HEK293 (cell line): ENCODE measurements around the gene FAM76A.

Experiments
- CTCF ChIA-PET: fragments of 350-600 bp; formaldehyde crosslinking; extraction: SDS; loops from one replicate; lab custom pipeline; 2021; ENCODE audit warnings: antibody characterized with exemption; lab: Yijun Ruan, JAX
- POLR2A ChIA-PET: fragments of 300-600 bp; formaldehyde crosslinking; extraction: SDS; loops from one replicate; lab custom pipeline; 2020; ENCODE audit warnings: antibody characterized with exemption, inconsistent platforms; lab: Yijun Ruan, JAX
- H3K27ac ChIP-seq: fragments of 200-500 bp; sonication (Bioruptor generic); 2 replicates; pipeline ENCODE4 v1.5.1; 2014; ENCODE audit warnings: low read depth, low read length, control low read depth, inconsistent platforms; ENCODE audit errors: extremely low read depth
- H3K36me3 ChIP-seq, 2 experiments: fragments of 200-500 bp in 1 of 2; sonication (Bioruptor generic) in 1 of 2; 1 replicate in 1 of 2; 2 replicates in 1 of 2; pipeline ENCODE4 v1.5.1; 2014 to 2017; ENCODE audit warnings: inconsistent platforms in 2 of 2, low read length in 2 of 2; ENCODE audit not compliant: control insufficient read depth in 2 of 2, insufficient read depth in 1 of 2
- H3K4me1 ChIP-seq: fragments of 200-500 bp; sonication (Bioruptor generic); 2 replicates; pipeline ENCODE4 v1.5.1; 2014; ENCODE audit warnings: mild to moderate bottlenecking, low read length, inconsistent platforms; ENCODE audit not compliant: control insufficient read depth, insufficient read depth
- H3K4me3 ChIP-seq: 2 replicates; pipeline ENCODE4 v1.5.1; 2011; ENCODE audit warnings: low read depth, mild to moderate bottlenecking, control low read depth, low read length, moderate library complexity
- H3K9me3 ChIP-seq: fragments of 200-500 bp; sonication (Bioruptor generic); 2 replicates; pipeline ENCODE4 v1.5.1; 2014; ENCODE audit warnings: low read depth, low read length, inconsistent platforms; ENCODE audit not compliant: control insufficient read depth, insufficient read depth
- ATF2 ChIP-seq: fragments of 450-650 bp; formaldehyde crosslinking; IDR thresholded peaks from 2 replicates; pipeline ENCODE4 v1.5.1; 2016; ENCODE audit warnings: missing biosample characterization, missing genetic modification characterization, low read depth
- GFI1B ChIP-seq: fragments of 450-650 bp; formaldehyde crosslinking; IDR thresholded peaks from 2 replicates; pipeline ENCODE4 v1.5.1; 2016; ENCODE audit warnings: missing biosample characterization, missing genetic modification characterization
- HOXD13 ChIP-seq: sonication (generic); formaldehyde crosslinking; IDR thresholded peaks from 2 replicates; pipeline ENCODE4 v1.8.0; 2022; ENCODE audit warnings: missing genetic modification reagents, borderline replicate concordance
- KLF16 ChIP-seq: fragments of 450-650 bp; formaldehyde crosslinking; IDR thresholded peaks from 2 replicates; pipeline ENCODE4 v1.5.1; 2017; ENCODE audit warnings: missing biosample characterization, missing genetic modification characterization
- PRDM1 ChIP-seq: fragments of 450-650 bp; formaldehyde crosslinking; IDR thresholded peaks from 2 replicates; pipeline ENCODE4; 2016; ENCODE audit warnings: missing biosample characterization, missing genetic modification characterization
- SETDB1 ChIP-seq: IDR thresholded peaks from one replicate; pipeline ENCODE4 v1.6.1; 2017; ENCODE audit warnings: mild to moderate bottlenecking, low read length, moderate library complexity, mixed read lengths; ENCODE audit not compliant: insufficient read length
- TCF7L2 ChIP-seq: IDR thresholded peaks from 2 replicates; pipeline ENCODE4 v1.6.1; 2011; ENCODE audit warnings: low read depth, mild to moderate bottlenecking, inconsistent platforms, low read length, moderate library complexity, borderline replicate concordance
- ZBTB10 ChIP-seq: fragments of 450-650 bp; formaldehyde crosslinking; IDR thresholded peaks from 2 replicates; pipeline ENCODE4 v1.5.1; 2016; ENCODE audit warnings: missing biosample characterization, missing genetic modification characterization
- ZBTB17 ChIP-seq: fragments of 450-650 bp; formaldehyde crosslinking; IDR thresholded peaks from 2 replicates; pipeline ENCODE4 v1.5.1; 2016; ENCODE audit warnings: missing biosample characterization, missing genetic modification characterization
- ZBTB44 ChIP-seq: fragments of 450-650 bp; IDR thresholded peaks from 2 replicates; pipeline ENCODE4 v1.5.1; 2018; ENCODE audit warnings: missing biosample characterization, mild to moderate bottlenecking, missing genetic modification characterization
- ZFP3 ChIP-seq: fragments of 450-650 bp; formaldehyde crosslinking; IDR thresholded peaks from 2 replicates; pipeline ENCODE4 v1.5.1; 2016; ENCODE audit warnings: low read depth, missing biosample characterization, missing genetic modification characterization
- ZFP41 ChIP-seq: fragments of 450-650 bp; formaldehyde crosslinking; IDR thresholded peaks from 2 replicates; pipeline ENCODE4 v1.5.1; 2016; ENCODE audit warnings: missing biosample characterization, missing genetic modification characterization, borderline replicate concordance
- ZNF132 ChIP-seq: fragments of 450-650 bp; formaldehyde crosslinking; IDR thresholded peaks from 2 replicates; pipeline ENCODE4 v1.5.1; 2017; ENCODE audit warnings: missing biosample characterization, missing genetic modification characterization, borderline replicate concordance
- ZNF184 ChIP-seq: fragments of 450-650 bp; IDR thresholded peaks from 2 replicates; pipeline ENCODE4 v1.5.1; 2018; ENCODE audit warnings: missing biosample characterization, mild to moderate bottlenecking, missing genetic modification characterization
- ZNF211 ChIP-seq: fragments of 450-650 bp; formaldehyde crosslinking; IDR thresholded peaks from 2 replicates; pipeline ENCODE4 v1.5.1; 2016; ENCODE audit warnings: low read depth, missing biosample characterization, missing genetic modification characterization
- ZNF239 ChIP-seq: fragments of 450-650 bp; formaldehyde crosslinking; IDR thresholded peaks from 2 replicates; pipeline ENCODE4 v1.5.1; 2016; ENCODE audit warnings: missing biosample characterization, missing genetic modification characterization
- ZNF302 ChIP-seq: fragments of 450-650 bp; formaldehyde crosslinking; IDR thresholded peaks from 2 replicates; pipeline ENCODE4 v1.5.1; 2016; ENCODE audit warnings: missing biosample characterization, missing genetic modification characterization, low read depth
- ZNF335 ChIP-seq: fragments of 450-650 bp; formaldehyde crosslinking; conservative IDR thresholded peaks from 2 replicates; pipeline ENCODE4 v1.5.1; 2016; ENCODE audit warnings: missing biosample characterization, missing genetic modification characterization
- ZNF354C ChIP-seq: fragments of 450-650 bp; formaldehyde crosslinking; IDR thresholded peaks from 2 replicates; pipeline ENCODE4 v1.5.1; 2016; ENCODE audit warnings: missing biosample characterization, missing genetic modification characterization, low read depth, borderline replicate concordance
- ZNF366 ChIP-seq: fragments of 450-650 bp; formaldehyde crosslinking; conservative IDR thresholded peaks from 2 replicates; pipeline ENCODE4 v1.5.1; 2016; ENCODE audit warnings: missing biosample characterization, missing genetic modification characterization
- ZNF37A ChIP-seq: fragments of 450-650 bp; IDR thresholded peaks from 2 replicates; pipeline ENCODE4 v1.5.1; 2018; ENCODE audit warnings: missing biosample characterization, missing genetic modification characterization
- ZNF426 ChIP-seq: fragments of 450-650 bp; formaldehyde crosslinking; IDR thresholded peaks from 2 replicates; pipeline ENCODE4 v1.5.1; 2017; ENCODE audit warnings: missing biosample characterization, missing genetic modification characterization, mild to moderate bottlenecking, inconsistent platforms, moderate library complexity
- ZNF488 ChIP-seq: fragments of 450-650 bp; formaldehyde crosslinking; IDR thresholded peaks from 2 replicates; pipeline ENCODE4 v1.5.1; 2016; ENCODE audit warnings: missing biosample characterization, missing genetic modification characterization
- ZNF610 ChIP-seq: fragments of 450-650 bp; formaldehyde crosslinking; IDR thresholded peaks from 2 replicates; pipeline ENCODE4 v1.5.1; 2016; ENCODE audit warnings: missing biosample characterization, missing genetic modification characterization, borderline replicate concordance
- ZNF629 ChIP-seq: fragments of 450-650 bp; formaldehyde crosslinking; IDR thresholded peaks from 2 replicates; pipeline ENCODE4 v1.5.1; 2017; ENCODE audit warnings: missing biosample characterization, missing genetic modification characterization
- ZNF664 ChIP-seq: fragments of 450-650 bp; formaldehyde crosslinking; IDR thresholded peaks from 2 replicates; pipeline ENCODE4 v1.5.1; 2016; ENCODE audit warnings: missing biosample characterization, missing genetic modification characterization
- ZNF768 ChIP-seq: fragments of 450-650 bp; formaldehyde crosslinking; IDR thresholded peaks from 2 replicates; pipeline ENCODE4 v1.5.1; 2018; ENCODE audit warnings: missing biosample characterization, mild to moderate bottlenecking, missing genetic modification characterization
- ZSCAN23 ChIP-seq: fragments of 450-650 bp; formaldehyde crosslinking; IDR thresholded peaks from 2 replicates; pipeline ENCODE4 v1.5.1; 2016; ENCODE audit warnings: missing biosample characterization, missing genetic modification characterization
- ZSCAN30 ChIP-seq: fragments of 450-650 bp; IDR thresholded peaks from 2 replicates; pipeline ENCODE4 v1.5.1; 2018; ENCODE audit warnings: missing biosample characterization, mild to moderate bottlenecking, missing genetic modification characterization, moderate library complexity

The FAM76A gene

GRCh38 chr1:27772932-27773825, 47.4 kb downstream of the FAM76A start, which contains the start of gene STX12 (continued):
- 0 out of 2 replicates have a peak, but pooled peaks have one; percentile 32 for TF ChIP-seq ZNF610 (tag by site-specific recombination)
- TF ChIP-seq TCF7L2 = no peak
- TF ChIP-seq ZNF664 = no peak
- TF ChIP-seq ZBTB10 = no peak; the same call in 1 of the 2 replicates
- TF ChIP-seq KLF16 (tag by site-specific recombination) = peak; percentile 63
- TF ChIP-seq ZNF132 (tag by site-specific recombination) = no peak
- no peak for TF ChIP-seq SETDB1

GRCh38 chr1:27773826-27774445, 48.2 kb downstream of the FAM76A start:
- no peaks in the 10 kb centered on the region for H3K4me1 ChIP-seq
- ChIA-PET CTCF (interaction anchor here (1.2 to 1.8 kb wide), 4 partner anchors 9 to 104 kb away, joined by 3 to 5 read pairs (median 4); no protein-coding TSS in a partner anchor), POLR2A (interaction anchor here (0.8 to 3.4 kb wide), 13 partner anchors 10 to 105 kb away, joined by 3 to 73 read pairs (median 13); partner anchors contain the start of genes FAM76A, IFI6 and PPP1R8)
- peak overlapping the region; percentile 38; the same call in 1 of the 2 replicates for H3K27ac ChIP-seq
- peak overlapping the region; percentile 68 for H3K4me3 ChIP-seq
- H3K9me3 ChIP-seq = no peaks in the 10 kb centered on the region
- peaks cover 0 to 6% of the 10 kb centered on the region in 2 experiments; a peak in 2 of 3 replicates for H3K36me3 ChIP-seq
- TF ChIP-seq ZNF184 (tag by site-specific recombination) (peak; percentile 10; the same call in 1 of the 2 replicates), ZBTB17 (tag by site-specific recombination) (peak; percentile 92), ZFP41 (tag by site-specific recombination) (no peak), ZNF211 (tag by site-specific recombination) (no peak), ZNF366 (tag by site-specific recombination) (0 out of 2 replicates have a peak, but pooled peaks have one; percentile 28), ZNF768 (tag by site-specific recombination) (no peak), PRDM1 (tag by site-specific recombination) (peak; percentile 97), ZFP3 (tag by site-specific recombination) (no peak), ZNF629 (tag by site-specific recombination) (peak; percentile 36), ZNF354C (tag by site-specific recombination) (no peak), GFI1B (tag by site-specific recombination) (no peak), ZNF488 (no peak), HOXD13 (no peak), ZNF239 (no peak), ZNF426 (tag by site-specific recombination) (no peak), ATF2 (tag by site-specific recombination) (peak; percentile 15; the same call in 1 of the 2 replicates), ZSCAN30 (tag by site-specific recombination) (no peak), ZSCAN23 (no peak), ZNF335 (peak; percentile 16; the same call in 1 of the 2 replicates), ZNF37A (no peak), ZNF302 (tag by site-specific recombination) (no peak), ZBTB44 (tag by site-specific recombination) (no peak)
